ENCODE measurements around the gene SSC5D.

- TF ChIP-seq POLR2AphosphoS5 (IDR thresholded peaks at IDR 0.05; ENCODE audit: control insufficient read depth, insufficient read depth, low read depth, low read length) (no peak), ASH1L (IDR thresholded peaks at IDR 0.05; ENCODE audit: borderline replicate concordance, low read depth, partially characterized antibody) (no peak), BRD9 (IDR thresholded peaks at IDR 0.05; ENCODE audit: low read depth, partially characterized antibody) (no peak), TEAD4 (IDR thresholded peaks at IDR 0.05; ENCODE audit: low read length) (no peak), TEAD4 (CRISPR knock-in tag; IDR thresholded peaks at IDR 0.05; ENCODE audit: borderline replicate concordance) (no peak), CEBPB (tag; IDR thresholded peaks at IDR 0.05) (no peak), EZH2 (IDR thresholded peaks at IDR 0.05; ENCODE audit: borderline replicate concordance, low read depth, low read length) (no peak), GABPB2 (CRISPR knock-in tag; conservative IDR thresholded peaks at IDR 0.05) (no peak), NFE2 (IDR thresholded peaks at IDR 0.05; ENCODE audit: low read depth) (no peak), CBFA2T3 (IDR thresholded peaks at IDR 0.05) (no peak), RBFOX2 (IDR thresholded peaks at IDR 0.05; ENCODE audit: low read depth, low read length) (no peak), ZBTB8A (IDR thresholded peaks at IDR 0.05; ENCODE audit: partially characterized antibody) (no peak), EP400 (IDR thresholded peaks at IDR 0.05) (no peak), KDM1A (IDR thresholded peaks at IDR 0.05) (no peak)
- TF ChIP-seq, protein P1, sequence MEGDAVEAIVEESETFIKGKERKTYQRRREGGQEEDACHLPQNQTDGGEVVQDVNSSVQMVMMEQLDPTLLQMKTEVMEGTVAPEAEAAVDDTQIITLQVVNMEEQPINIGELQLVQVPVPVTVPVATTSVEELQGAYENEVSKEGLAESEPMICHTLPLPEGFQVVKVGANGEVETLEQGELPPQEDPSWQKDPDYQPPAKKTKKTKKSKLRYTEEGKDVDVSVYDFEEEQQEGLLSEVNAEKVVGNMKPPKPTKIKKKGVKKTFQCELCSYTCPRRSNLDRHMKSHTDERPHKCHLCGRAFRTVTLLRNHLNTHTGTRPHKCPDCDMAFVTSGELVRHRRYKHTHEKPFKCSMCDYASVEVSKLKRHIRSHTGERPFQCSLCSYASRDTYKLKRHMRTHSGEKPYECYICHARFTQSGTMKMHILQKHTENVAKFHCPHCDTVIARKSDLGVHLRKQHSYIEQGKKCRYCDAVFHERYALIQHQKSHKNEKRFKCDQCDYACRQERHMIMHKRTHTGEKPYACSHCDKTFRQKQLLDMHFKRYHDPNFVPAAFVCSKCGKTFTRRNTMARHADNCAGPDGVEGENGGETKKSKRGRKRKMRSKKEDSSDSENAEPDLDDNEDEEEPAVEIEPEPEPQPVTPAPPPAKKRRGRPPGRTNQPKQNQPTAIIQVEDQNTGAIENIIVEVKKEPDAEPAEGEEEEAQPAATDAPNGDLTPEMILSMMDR (IDR thresholded peaks at IDR 0.05 in 2 of 3, conservative IDR thresholded peaks at IDR 0.05 in 1 of 3; ENCODE audit: insufficient read depth in 2 of 3, low read depth in 1 of 3, low read length in 3 of 3): no peak
Measured at GRCh38 chr19:55471266-55471665, 17.0 kb upstream of the SSC5D start.
